Gastroesophageal sphincter (tissue), 3 donors: ENCODE measurements around the gene SLC8A1.

Source experiments
- CTCF ChIP-seq, 4 experiments: fragments of 200-600 bp in 2 of 4; fragments of 450-650 bp in 2 of 4; sonication (generic) in 1 of 4; IDR thresholded peaks; one replicate each; pipeline ENCODE4 v1.5.1; 2017 to 2019; ENCODE audit warnings: antibody characterized with exemption in 4 of 4, mild to moderate bottlenecking in 2 of 4, moderate library complexity in 2 of 4
- POLR2A ChIP-seq, 2 donors: fragments of 450-650 bp; IDR thresholded peaks; one replicate each; pipeline ENCODE4 v1.6.1; 2017; ENCODE audit warnings: antibody characterized with exemption in 2 of 2, mild to moderate bottlenecking in 2 of 2, moderate library complexity in 1 of 2

GRCh38 chr2:40289771-40290404 lies 162.0 kb downstream of the SLC8A1 start:
- TF ChIP-seq CTCF (IDR thresholded peaks at IDR 0.05) (no peak), POLR2A (IDR thresholded peaks at IDR 0.05) (no peak)
